ENCODE measurements around the gene NCDN. TPM values are rescaled to one million over a fixed set of nuclear protein-coding genes. Genes with fewer than 3 reads are reported as not detected.

NCDN gene
- polyA plus RNA-seq, 4 donors = 14.7 to 23.4 (median 20.3) TPM

GRCh38 chr1:35554266-35555211, 3.1 kb upstream of the NCDN start:
- no peak for DNase-seq (ENCODE audit: low read depth in 4 of 4, low spot score in 2 of 4)

DNA sequence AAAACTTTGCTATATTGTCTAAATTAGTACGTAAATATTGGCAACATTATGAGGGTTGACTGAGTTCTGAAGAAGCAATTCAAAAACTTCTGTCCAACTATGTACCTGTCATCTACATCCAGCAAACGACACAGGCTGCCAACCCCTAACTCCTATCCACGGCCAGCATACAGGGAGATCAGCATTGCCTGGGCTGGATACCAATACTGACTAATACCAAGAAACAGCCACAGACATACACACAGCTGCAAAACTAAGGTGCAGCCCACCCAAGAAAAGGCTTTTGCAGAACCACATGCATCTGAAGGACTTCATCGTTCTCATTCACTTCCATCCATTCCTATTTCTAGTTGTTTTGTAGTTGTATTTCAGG, 2.4 kb upstream of the NCDN start:
- DNase-seq (ENCODE audit: low read depth in 4 of 4, low spot score in 2 of 4) = no peak

DNA sequence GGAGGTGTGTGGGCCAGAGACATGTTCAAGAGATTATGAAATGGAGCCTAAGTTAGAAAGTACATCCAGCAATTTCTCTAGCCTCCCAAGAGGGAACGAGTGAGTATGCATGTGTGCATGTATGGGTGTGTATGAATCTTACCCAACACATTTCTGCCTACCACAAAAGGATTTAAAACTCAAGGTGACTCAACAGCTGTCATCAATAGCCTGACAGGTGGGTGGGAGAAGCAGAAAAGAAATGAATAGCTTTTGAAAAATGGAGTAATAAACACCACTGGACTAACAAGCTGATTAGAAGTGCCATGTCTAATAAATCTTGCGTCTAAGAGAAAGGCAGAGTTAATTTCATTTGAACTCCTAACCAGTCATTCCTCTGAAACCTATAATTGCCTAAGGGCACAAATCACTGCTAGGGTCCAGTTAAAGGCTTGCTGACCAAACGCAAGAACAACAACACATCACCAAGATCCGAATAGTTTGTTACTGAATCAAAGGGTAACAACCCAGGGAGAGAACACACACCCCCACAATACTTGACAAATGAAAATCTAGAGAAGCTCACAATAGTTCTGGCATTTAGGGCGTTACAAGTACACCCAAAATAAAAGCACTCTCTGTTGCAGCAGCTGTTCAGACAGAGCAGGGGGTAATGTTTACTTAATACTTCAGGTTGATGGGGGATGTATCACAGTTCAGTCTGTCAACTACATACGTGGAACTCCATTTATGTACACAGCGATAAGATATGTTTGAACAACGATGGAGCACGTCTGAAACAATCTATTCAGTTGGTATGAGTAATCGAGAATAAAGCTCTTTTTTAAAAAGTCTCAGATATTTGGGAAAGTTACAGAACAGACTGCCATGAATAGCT, 1.8 kb upstream of the NCDN start:
- DNase-seq (ENCODE audit: low read depth in 4 of 4, low spot score in 2 of 4) = no peak

DNA sequence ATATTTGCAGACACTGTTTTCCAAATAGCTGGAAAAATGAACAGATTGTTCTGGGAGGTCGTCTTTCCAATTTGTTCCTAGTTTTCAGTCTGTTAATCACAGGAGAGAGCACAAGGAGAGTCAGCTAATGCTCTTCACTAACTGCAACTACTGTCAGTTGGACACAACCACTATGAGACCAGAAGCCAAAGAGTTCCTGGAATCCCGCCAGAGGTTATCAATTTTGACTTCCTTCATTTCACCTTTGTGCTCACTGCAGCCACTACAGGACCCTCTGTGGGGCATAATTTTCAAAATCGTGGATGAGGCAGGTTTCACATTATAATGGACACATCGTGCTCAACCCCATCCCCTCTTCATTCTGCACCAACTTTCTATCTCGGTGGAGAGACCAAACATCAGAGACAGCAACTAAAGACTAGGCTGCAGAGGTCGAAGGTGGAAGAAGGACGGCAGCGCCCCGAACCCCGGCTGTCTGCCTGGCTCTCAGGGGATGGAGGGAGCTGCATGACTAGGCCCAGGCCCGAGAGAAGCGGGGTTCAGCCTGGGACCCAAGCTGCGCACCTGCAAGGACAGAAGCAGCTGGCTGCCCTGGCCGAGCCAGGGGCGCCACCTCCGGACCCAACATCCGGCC, 998 bp upstream of the NCDN start:
- DNase-seq (ENCODE audit: low read depth in 4 of 4, low spot score in 2 of 4) = no peak

DNA sequence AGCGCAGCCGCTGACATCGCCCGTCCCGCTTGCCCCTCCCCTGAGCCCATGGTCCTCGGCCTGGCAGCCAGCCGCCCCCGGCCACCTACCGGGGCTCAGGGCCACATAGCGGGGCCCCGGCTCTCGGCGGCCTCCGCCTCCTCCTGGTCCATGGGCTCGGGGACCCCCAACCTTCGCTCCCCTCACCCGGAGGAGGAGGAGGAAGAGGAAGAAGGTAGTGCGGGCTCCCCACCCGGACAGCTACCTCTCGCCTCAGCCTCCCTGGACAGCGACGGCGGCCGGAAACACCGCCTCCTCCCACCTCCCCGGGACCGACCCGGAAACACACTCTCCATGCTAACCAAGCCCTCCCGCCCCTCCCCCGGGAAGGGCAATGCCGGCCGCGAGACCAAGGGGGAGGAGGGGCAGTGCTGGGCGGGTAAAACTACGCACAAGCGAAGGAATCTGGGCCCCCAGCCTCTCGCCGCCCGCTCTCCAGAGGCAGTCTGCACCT, 435 bp upstream of the NCDN start, which contains the start of gene KIAA0319L:
TSS of gene KIAA0319L (minus strand) at position 286 of the 493 bp plus-strand sequence. CDS start 2,912 bp downstream, outside the sequence.
- DNase-seq (ENCODE audit: low read depth in 4 of 4, low spot score in 2 of 4) = peak in 1 of 4 donors; percentile 94

- no peak for DNase-seq (ENCODE audit: low read depth in 4 of 4, low spot score in 2 of 4)
Measured at GRCh38 chr1:35558374-35559316, 1.0 kb downstream of the NCDN start.

DNA sequence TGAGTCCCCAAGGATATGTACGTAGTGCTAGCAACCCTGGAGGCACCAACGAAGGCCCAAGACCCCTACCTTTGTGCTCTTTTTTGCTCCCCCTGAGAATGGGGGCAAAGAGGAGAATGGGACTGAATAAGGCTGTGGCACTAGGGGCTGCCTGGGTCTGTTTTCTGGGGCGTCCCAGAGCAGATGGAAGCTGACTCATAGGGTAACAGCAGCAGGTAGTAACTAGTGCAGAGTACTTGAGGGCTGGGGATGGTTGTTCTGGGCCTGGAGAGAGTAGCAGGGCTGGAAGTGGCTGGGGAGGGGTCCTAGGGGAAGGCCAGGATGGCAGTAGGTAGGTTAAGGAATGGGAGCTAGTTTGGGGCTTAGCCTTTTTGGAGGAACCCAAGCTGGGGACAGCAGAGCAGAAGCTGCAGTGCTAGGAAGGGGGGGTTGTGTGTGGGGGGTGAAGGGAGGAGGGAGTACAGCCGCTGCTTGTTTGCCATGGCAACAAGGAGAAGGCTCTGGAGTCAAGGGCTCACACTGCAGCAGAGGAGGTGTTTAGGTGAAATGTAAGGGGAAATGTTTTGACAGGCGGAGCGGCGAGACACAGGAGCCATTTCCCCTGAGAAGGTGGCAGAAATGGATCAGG, 1.8 kb downstream of the NCDN start:
- no peak for DNase-seq (ENCODE audit: low read depth in 4 of 4, low spot score in 2 of 4)

DNA sequence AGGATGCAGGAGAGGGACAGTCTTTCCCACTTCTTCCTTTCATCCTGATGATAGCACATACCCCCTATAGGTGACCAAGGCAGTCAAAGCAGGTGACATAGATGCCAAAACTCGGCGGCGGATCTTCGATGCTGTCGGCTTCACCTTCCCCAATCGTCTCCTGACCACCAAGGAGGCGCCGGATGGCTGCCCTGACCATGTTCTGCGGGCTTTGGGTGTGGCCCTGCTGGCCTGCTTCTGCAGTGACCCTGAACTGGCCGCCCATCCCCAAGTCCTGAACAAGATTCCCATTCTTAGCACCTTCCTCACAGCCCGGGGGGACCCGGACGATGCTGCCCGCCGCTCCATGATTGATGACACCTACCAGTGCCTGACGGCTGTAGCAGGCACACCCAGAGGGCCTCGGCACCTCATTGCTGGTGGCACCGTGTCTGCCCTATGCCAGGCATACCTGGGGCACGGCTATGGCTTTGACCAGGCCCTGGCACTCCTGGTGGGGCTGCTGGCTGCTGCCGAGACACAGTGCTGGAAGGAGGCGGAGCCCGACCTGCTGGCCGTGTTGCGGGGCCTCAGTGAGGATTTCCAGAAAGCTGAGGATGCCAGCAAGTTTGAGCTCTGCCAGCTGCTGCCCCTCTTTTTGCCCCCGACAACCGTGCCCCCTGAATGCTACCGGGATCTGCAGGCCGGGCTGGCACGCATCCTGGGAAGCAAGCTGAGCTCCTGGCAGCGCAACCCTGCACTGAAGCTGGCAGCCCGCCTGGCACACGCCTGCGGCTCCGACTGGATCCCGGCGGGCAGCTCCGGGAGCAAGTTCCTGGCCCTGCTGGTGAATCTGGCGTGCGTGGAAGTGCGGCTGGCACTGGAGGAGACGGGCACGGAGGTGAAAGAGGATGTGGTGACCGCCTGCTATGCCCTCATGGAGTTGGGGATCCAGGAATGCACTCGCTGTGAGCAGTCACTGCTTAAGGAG, 2.9 kb downstream of the NCDN start:
- no peak for DNase-seq (ENCODE audit: low read depth in 4 of 4, low spot score in 2 of 4)

GRCh38 chr1:35561297-35561971, 3.8 kb downstream of the NCDN start:
- no peak for DNase-seq (ENCODE audit: low read depth in 4 of 4, low spot score in 2 of 4)

DNA sequence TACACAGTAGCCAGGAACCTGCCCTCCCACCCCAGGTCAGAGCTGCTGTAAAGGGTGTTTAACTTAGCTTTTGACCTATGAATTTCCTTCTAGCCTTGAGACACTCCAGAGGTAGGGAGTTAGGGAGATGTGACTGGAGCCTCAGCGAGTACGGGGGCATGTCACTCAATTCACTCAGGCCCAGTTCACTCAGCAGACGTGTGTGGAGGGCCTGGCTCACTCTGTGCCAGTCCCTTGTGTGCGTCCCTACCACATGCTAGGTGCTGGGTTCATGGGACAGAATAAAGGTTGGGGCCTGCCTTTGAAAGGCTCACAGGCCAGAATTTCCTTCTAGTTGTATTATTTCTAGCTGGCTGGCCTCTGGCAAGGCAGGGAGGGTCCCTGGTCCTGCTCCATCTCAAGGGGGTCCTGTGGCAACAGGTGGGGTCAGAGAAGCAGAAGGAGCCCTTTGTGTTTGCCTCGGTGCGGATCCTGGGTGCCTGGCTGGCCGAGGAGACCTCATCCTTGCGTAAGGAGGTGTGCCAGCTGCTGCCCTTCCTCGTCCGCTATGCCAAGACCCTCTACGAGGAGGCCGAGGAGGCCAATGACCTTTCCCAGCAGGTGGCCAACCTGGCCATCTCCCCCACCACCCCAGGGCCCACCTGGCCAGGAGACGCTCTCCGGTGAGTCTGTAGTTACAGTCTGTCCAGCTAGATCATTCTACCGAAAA, 4.5 kb downstream of the NCDN start:
- DNase-seq (ENCODE audit: low read depth in 4 of 4, low spot score in 2 of 4) = no peak

- DNase-seq (ENCODE audit: low read depth in 4 of 4, low spot score in 2 of 4) = no peak
Measured at GRCh38 chr1:35563166-35563565, 5.6 kb downstream of the NCDN start.

DNA sequence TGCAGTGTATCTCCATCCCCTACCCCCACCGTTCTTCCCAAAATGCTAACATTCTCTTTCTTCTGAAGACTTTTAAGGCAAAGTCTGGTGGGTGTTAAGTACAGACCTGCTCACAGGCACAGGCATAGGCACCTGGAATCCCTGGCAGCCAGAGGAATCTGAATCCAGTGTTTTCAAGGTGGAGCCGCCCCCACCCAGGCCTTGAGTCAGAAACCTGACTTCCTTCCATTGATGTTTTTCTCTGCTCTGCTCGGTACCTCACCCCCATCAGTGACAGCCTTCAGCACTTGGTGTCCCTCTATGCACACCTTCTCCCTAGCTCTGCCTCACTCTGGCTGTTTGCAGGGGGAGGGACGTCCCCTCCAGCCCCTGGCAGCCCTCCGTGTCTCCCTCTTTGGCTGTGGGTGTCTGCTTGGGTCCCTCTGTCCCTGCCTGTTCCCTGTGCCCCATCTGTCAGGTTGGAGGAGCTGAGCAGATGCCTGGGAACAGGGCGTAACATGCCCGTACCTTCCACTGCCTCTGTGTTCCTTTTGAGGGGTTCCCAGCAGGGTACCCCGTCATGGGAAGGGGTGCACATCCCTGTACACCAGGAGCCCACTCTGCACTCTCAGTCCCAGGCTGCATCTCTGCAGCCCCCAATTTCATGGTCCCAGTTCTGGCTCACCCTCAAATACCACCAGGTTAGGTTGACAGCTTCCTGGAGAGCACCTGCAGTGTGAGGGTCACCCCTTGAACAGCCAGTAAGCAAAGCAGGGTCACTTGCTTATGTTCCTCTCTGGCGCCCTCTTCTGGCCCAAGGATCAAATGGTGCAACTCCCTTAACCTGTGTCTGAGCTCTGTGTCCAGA, 6.7 kb downstream of the NCDN start:
- DNase-seq (ENCODE audit: low read depth in 4 of 4, low spot score in 2 of 4) = peak in 2 of 4 donors; percentile 50 to 72

GRCh38 chr1:35564884-35565741, 7.5 kb downstream of the NCDN start:
- no peak for DNase-seq (ENCODE audit: low read depth in 4 of 4, low spot score in 2 of 4)

GRCh38 chr1:35565742-35566133, 8.1 kb downstream of the NCDN start:
- DNase-seq (ENCODE audit: low read depth in 4 of 4, low spot score in 2 of 4) = no peak
